Epithelial cell of proximal tubule (primary cell): Measurements from ENCODE around the gene KCNMB2. TPM values are rescaled to one million over a fixed set of nuclear protein-coding genes. Genes with fewer than 3 reads are reported as not detected.
"Not testable (repeated sequence)": the region's sequence is repeated elsewhere in the genome, so short reads cannot be mapped to it uniquely, and the experiment has no call there.

Source experiments
- DNase-seq: peaks from one replicate; pipeline ENCODE4 v3.0.0-alpha.2; 2011; ENCODE audit warnings: low read depth
- H3K4me3 ChIP-seq: 2 replicates; pipeline ENCODE4 v1.5.1; 2011; ENCODE audit warnings: low read depth, mild to moderate bottlenecking, low read length
- total RNA-seq: library from RNA; depleted of rRNA; stranded (reverse); fragments of >200 nt; gene quantifications from 2 replicates; pipeline ENCODE4 v1.2.3, GENCODE V29; 2015
- TF ChIP-seq, protein P1 (sequence below): conservative IDR thresholded peaks from 2 replicates; pipeline ENCODE4 v1.5.1; 2012; ENCODE audit warnings: low read depth, mild to moderate bottlenecking, low read length

Gene KCNMB2
- total RNA-seq, 1 donor from 2014 or later: not detected

- DNase-seq: no peak
- H3K4me3 ChIP-seq: no peak overlapping the region
- TF ChIP-seq, protein P1, sequence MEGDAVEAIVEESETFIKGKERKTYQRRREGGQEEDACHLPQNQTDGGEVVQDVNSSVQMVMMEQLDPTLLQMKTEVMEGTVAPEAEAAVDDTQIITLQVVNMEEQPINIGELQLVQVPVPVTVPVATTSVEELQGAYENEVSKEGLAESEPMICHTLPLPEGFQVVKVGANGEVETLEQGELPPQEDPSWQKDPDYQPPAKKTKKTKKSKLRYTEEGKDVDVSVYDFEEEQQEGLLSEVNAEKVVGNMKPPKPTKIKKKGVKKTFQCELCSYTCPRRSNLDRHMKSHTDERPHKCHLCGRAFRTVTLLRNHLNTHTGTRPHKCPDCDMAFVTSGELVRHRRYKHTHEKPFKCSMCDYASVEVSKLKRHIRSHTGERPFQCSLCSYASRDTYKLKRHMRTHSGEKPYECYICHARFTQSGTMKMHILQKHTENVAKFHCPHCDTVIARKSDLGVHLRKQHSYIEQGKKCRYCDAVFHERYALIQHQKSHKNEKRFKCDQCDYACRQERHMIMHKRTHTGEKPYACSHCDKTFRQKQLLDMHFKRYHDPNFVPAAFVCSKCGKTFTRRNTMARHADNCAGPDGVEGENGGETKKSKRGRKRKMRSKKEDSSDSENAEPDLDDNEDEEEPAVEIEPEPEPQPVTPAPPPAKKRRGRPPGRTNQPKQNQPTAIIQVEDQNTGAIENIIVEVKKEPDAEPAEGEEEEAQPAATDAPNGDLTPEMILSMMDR: no peak
These were observed 314.4 kb downstream of the KCNMB2 start for GRCh38 chr3:178850450-178851190.

DNA sequence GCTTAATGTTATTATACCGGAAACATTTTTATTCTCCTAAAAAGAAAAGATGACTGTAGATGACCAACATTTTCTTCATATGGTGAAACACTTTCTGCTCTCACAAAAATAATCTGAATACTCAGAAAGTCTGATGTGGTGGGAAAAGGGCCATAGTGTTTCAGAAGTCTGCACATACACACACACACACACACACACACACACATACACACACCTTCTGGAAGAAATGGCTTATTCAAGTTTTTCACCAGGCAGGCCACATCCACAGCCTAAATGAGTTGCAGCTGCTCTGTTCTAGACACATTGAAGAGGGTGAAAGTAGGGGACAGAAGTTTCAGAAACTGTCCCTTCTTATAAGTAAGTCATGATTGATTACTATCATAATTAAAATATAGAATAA lies 315.3 kb downstream of the KCNMB2 start:
- DNase-seq: no peak

GRCh38 chr3:178856804-178857203 lies 320.6 kb downstream of the KCNMB2 start:
- TF ChIP-seq, protein P1: no peak
- peak; percentile 32 for DNase-seq
- H3K4me3 ChIP-seq: no peak overlapping the region

More for the DNA sequence above, 315.3 kb downstream of the KCNMB2 start:
- H3K4me3 ChIP-seq: no peak overlapping the region
- TF ChIP-seq, protein P1: no peak

- H3K4me3 ChIP-seq: no peak overlapping the region
- no peak for DNase-seq
- TF ChIP-seq, protein P1: no peak
These were observed 323.1 kb downstream of the KCNMB2 start for GRCh38 chr3:178859386-178859785.

GRCh38 chr3:178859900-178860436 lies 323.7 kb downstream of the KCNMB2 start:
- not testable (repeated sequence) for H3K4me3 ChIP-seq, DNase-seq

GRCh38 chr3:178868681-178869080 lies 332.4 kb downstream of the KCNMB2 start:
- TF ChIP-seq, protein P1: no peak
- DNase-seq: no peak

DNA sequence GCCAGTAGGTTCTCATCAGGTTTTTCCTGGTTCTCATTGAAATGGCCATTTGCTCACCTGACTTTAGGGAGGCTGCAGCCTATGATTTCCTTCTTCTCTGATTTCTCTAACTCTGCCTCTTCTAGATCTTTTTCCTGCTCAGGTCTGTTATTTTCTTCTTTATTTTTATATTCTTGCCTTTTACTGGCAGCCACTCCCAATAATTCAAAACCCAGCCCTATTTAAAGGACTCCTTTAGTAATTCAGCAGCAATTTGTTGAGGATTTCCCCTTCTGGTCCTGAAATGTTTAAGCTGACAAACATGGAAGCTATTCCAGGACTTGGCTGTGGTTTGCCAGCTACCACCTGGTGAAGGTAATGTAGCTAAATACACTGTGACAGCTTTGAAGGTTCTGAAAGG lies 333.8 kb downstream of the KCNMB2 start:
- H3K4me3 ChIP-seq: no peak overlapping the region
- DNase-seq: no peak
- TF ChIP-seq, protein P1: no peak

More at GRCh38 chr3:178868681-178869080, 332.4 kb downstream of the KCNMB2 start:
- no peak overlapping the region for H3K4me3 ChIP-seq
